Islet precursor cell (in vitro differentiated cells): ENCODE results near the gene IL17D.

Source experiments
- DNase-seq: peaks from one replicate; pipeline ENCODE4 v3.0.0-alpha.2; 2018

IL17D gene

DNA sequence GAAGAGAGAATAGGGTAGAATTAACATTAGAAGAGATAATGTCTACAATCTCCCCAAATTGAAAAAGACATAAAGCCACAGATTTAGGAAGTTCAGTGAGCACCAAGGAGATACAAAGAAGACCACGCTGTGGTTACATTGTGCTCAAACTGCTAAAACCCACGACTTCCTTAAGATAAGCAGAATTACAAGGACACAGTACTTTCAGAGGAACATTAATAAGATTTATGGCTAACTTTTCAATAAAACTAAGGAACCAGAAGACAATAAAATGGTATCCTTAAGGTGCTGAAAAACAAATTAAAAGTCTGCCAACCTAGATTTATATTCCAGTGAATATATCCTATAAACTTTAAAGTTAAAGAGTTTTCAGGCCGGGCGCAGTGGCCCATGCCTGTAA, 7.4 kb upstream of the IL17D start:
- peak; percentile 7 for DNase-seq

DNA sequence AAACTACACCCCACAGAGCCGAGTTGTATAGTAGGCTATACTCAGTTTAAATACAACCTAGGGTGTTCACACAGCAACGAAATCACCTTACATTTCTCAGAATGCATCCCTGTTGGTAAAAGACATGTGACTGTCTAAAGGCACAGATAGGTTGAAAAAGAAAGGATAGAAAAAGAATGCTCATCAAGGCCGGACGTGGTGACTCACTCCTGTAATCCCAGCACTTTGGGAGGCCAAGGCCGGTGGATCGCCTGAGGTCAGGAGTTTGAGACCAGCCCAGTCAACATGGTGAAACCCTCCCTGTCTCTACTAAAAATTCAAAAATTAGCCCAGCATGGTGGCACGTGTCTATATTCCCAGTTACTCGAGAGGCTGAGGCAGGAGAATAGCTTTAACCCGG, 3.8 kb upstream of the IL17D start:
- DNase-seq, result no peak

DNA sequence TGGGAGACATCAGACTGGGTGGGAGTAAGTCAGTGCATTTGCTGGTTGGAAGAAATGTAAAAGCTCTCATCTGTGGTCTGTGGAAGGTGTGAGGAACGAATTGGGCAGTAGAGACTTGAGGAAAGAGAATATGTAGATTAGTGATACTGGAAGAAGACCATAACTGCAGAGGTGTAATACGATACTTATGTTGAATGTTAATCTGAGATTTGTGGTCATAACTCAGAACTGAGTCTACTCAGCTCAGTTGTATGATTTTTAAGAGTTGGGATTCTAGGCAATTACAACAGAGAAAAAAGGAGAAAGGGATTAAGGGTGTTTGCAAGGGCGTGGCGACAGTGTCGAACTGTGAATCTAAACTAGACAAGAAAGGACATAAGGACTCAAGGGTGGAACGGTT, 3.2 kb upstream of the IL17D start:
- DNase-seq, result no peak

DNA sequence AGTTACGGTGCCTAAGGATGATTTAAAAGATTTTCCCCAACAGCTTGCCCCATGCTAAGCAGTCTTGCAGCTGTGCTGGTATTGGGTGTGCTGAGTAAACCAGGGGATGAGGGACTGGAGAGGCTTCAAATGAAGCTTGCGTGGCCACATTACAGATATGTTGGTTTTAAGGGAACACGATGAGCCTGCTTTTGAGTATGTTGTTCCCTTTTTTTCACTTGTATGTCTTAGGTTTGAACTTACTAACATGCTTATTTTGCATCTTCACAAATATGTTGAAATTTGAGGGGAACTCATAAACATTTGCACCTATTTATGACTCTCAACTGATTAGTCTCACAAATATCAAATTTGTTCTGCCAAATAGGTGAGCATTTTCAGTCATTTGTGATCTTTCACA, 2.0 kb upstream of the IL17D start:
- DNase-seq, result no peak

DNA sequence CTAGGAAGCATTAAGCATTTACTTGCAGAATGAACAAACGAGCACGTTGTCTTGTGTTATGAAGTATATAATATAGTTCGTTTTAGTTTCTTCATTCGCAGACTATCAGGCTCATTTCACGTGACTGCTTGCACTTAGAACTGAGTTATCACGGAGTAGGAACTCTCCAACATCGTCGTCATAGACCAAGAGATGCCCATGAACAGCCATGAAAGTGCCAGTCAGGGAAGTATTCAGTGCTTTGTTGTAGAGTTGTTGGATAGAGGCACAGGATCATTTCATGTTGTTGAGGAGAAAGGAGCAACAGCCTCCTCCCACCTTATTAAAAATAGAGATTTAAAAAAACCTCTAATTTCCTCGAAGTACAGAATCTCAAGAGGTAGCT, 977 bp upstream of the IL17D start:
- no peak for DNase-seq

DNA sequence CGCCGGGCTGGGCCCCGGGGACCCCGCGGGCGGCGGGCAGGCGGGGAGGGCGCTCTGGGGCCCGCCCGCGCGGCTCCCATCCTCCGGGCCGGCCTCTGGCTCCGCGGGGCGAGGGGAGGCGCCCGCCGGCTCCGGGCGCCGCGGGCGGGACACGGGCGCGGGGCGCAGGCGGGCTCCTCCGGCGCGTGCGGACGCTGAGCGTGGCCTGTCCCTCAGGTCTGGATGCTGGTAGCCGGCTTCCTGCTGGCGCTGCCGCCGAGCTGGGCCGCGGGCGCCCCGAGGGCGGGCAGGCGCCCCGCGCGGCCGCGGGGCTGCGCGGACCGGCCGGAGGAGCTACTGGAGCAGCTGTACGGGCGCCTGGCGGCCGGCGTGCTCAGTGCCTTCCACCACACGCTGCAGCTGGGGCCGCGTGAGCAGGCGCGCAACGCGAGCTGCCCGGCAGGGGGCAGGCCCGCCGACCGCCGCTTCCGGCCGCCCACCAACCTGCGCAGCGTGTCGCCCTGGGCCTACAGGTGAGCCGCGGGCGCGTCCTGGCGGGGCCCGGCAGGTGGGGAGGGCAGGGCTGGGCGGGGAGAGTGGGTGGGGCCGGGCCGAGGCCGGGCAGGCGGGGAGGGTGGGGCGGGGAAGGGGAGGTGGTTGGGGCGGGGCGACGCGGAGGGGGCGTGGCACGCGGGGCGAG, 420 bp downstream of the IL17D start:
- peak; percentile 94 for DNase-seq

DNA sequence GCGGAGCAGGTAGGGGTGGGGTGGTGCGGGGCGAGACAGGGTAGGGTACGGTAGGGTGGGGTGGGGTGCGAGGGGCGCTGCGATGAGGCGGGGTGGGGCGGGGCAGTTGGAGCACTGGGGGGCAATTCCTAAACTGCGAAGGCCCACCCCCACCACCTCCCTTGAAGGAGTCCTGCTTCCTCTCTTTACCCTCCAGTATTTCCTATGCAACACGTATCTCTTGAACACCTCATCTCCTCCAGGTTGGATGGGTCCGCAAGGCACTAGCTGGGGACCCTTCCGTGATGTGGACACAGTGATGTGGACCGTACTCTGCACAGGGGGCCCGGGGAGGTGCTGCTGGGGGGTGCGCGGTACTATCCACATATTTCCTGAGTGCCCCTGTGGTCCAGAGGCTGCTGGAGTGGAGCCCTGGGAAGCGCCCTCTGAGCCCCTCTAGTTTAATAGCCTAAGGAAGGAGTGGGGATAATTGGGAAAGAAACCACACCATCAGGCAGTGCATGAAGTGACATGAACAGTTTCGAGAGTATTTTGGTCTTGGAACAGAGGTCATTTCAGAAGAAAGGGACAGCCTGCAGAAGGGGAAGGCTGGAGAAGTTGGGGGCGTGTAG, 1.1 kb downstream of the IL17D start:
- DNase-seq, result no peak

DNA sequence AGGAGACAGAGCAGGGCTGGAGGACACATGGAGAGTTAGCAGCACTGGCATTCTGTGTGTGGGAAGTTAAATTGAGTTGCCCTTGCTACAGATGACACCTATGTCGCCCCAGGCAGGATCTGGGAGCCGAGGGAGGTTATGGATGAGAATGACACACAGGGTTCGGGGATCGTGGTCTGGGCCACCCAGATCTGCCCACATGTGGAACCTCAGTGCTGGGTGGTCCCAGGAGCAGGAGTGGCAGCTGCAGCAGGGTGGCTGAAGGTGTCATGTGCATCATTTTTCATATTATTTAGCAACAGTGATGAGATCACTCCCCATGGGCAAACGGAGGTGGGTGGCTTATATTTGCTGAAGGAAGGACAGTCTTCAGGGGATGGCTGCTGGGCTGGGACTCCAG, 3.2 kb downstream of the IL17D start:
- DNase-seq, result no peak

DNA sequence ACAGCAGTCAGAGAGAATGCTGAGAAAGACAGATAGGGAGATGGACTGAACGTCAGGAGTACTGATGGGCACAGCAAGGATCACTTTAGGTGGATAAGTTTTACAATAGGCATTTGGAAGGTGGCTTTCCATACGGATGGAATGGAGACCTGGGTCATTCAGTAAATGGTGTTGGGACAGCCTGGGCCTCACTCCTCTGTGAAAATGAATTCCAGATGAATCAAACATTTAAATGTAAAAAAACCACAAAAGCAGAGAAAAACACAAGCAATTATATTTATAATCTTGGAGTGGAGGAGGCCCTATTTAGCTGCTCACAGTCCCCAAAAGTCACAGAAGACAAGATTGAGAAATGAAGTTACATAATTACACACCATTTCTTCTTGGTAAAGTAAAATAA, 4.7 kb downstream of the IL17D start:
- DNase-seq, result no peak

DNA sequence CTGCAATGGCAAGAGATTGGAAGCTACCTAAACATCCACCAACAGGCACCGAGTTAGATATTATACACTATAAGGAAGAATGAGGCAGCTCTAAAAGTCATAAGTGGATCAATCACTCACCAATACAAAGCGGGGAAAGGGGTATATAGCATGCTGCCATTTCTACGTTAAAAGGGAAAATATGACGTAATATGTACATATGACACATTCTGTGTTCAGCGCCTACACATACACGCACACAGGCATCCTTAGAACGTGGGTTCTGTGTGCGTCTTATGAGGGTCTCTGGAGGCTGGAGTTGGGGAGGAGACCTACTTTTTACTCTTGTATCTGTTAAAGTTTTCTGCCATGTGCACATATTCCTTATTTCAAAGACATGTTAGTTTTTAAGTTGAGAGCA, 5.9 kb downstream of the IL17D start:
- no peak for DNase-seq

DNA sequence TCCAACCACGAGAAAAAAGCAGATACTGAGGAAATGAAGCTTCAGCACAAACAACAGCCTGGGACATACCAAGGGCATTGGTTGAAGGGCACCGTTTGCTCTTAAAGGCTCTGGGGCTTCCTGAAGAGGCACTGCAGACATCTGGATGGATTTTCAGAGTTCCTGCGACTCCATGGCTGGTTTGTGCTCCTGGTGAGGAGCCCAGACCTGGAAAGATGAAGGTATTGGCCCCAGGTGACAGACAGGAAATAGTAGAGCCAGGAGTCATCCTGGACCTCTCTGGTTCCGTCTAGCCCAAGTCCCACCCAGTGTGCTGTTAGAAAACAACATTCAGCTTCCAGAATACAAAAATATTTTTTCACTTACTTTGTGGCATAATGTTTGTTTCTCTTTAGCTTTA, 6.3 kb downstream of the IL17D start:
- DNase-seq, result no peak

DNA sequence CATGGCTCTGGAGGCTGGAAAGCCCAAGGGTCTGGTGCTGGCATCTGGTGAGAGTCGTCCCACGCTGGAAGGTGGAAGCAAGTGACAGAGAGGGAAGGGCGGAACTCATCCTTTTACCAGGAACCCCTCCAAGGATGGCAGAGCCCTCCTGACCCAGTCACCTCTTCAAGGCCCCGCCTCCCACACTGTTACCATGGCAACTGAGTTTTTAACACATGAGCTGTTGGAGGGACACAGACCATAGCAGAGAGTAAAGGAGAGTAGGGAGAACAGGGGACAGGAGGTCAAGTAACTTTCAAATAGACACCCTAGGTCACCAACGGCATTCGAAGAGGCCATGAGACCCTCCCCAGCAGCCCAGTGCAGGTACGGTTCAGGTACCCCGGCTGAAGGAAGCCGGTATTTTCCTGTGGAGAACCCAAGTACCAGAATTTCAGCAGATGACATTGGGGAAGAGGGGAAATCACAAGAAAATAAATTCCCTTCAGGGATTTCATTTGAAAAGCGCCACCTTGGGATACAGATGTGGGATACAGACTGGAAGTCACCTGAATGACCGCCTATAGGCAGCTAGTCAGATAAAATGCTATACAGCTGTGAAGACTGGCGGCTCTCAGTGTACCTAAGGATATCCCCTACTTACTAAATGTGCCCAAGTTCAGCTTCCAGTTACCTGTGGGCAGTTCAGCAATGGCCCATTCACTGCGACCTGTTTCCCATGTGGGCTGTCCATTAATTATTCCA, 8.0 kb downstream of the IL17D start:
- DNase-seq, result peak; percentile 66

DNA sequence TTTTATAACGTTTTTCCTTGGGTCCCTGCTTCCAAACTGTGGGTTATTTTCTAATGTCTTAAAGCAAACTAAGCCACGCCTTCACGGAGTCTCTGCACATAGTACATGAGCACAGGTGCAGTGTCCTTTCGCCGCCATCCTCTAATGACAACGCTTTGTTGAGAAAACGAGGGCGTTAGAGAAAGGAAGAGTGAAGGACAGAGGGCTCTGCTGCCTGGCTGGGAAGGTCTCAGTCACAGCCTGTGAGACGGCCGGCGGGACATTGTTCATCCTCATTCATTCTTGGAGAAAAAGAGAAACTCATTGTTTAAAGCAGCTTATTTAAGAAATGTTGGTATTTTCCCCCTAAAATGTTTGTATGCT, 9.5 kb downstream of the IL17D start:
- no peak for DNase-seq

DNA sequence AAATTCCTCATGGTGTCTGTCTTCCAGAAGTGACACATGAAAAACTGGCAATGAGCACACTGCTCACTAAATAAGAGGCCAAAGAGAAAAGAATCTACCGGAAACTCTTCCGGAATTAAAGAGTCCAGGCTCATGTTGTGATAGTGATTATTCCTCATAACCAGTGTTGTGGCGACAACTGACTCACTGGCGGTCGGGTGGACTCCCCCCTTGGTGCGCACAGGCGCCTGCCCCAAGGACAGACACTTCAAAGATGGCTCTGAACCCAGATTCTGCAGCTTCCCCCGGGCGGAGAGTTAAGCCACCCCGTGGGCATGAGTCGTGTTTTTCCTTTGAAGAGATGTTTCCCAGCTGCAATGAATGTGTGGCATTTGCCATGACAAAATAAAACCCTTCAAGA, 10.3 kb downstream of the IL17D start:
- DNase-seq, result no peak

DNA sequence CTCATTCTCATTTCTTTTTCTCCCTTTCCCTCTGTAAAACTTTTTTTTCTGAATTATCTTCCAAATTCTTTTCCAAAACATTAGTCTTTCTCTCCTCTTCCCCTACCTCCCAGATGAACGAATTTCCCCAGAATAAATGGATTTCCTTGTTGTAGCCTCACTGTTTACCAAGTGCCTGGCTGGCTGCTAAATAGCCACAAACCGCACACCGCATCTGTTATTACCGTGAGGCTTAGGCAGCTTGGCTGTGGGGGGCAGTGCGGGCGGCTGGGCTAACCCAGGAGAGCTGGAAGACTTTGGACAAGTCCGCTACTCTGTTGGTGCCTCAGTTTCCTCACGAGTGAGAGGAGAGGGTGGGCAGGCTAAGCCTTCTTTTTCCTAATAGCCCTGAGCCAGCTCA, 10.7 kb downstream of the IL17D start:
- DNase-seq, result no peak

DNA sequence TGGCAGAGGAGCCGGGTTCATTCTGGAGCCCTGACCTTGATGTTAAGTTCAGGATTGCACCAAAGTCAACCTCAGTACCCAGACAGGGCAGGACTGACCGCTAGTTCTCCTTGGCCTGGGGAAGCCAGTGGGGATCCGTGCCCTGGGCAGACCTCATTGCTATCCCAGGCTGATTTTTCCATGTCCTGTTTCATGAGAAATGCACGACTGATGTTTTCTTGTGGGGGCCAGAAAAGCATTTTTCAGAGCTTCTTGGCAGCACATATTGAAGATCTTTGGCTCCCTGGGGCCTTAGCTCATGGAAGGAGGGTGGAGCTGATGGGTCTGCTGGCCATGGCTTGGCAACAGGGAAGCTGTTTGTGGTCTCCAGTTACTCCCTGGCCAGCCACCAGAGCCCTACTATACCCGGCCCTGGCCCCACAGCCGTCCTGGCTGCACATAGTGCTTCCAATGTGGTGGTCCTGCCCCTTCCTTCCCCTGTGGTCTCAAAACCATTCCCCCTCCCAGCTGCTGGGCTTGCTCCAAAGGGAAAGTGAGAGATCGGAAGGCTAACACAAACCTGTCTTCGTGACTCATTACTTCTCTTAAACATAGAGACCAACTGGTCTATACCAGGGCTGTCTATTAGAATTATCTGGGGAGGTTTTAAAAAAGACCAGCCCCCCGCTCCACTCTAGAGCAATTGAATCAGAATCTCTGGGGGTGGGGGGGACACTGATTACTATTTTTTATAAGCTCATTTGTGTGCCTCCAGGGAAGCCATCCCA, 11.2 kb downstream of the IL17D start:
- no peak for DNase-seq

DNA sequence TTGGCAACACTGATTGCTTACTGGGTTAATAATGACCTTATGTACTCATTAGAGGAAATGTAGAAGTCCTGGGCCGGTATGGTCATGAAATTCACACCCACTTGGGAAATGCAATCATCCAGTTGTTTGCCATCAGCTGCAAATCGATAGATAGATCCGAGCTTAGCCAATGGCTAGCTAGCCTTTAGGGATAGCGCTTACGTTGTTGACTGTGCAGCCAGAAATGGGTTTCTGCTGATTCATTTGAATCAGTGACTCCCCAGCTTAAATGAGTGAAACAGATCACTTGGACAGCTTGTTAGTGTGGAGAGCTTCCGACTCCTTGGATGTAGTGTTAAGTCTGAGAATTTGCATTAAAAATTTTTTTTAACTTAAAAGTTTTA, 11.8 kb downstream of the IL17D start:
- DNase-seq, result no peak

DNA sequence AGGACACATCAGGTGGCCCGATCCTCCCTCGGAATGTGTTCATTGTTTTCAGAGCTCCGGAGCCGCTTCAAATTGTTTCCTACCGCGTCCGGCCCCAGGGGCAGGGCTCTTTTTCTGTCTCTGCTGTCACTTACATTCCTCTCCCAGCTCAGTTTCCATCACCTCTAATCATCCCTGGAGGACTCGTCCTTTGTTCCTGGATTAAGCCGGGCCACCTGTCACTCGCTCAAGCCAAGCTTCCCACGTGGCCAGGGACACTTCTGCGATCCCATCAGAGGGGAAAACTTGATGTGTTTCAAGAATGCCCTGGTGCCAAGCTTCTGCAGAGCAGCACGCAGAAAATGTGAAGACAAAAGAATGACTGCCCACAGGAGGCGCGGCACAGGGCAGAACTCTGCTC, 13.5 kb downstream of the IL17D start:
- peak; percentile 60 for DNase-seq

DNA sequence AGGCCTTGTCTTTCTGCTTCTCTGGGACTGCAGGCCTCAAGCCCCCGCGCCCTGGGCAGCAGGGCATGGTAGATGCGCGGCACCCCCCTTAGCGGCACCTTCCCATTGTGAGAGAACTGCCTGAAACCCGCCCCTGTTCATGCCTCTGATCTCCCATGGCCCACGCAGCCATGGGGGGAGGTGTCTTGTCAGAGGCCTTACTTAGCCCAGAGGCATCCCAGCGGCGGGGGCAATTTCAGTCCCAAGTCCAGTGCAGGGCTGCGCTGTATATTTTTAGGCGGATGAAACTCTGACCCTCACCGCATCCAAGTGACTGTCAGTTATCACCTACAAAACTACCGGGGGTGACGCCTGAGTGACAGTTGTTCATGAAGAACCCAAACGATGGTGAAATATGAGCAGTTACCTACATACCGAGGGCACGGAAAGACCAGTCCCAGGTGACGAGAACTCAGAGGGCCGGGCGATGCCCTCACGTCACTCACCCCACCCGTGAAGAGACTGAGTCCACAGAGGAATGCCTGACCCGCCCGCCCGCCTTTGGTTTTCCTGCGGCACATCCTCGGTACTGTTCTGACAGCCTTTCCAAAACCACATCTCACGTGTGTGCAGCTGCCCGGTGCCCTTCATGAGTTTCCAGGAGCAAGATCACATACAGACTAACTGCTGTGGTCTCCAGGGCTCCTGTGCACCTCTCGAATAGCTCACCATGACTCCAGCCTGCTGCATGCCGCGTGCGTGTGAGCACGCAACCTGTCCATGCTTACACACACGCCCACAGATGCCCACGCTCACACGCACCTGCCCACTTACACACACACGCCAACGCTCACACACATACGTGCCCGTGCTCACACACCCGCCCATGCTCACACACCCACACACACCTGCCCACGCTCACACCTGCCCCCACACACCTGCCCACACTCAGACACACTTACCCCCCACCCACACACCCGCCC, 14.4 kb downstream of the IL17D start:
- no peak for DNase-seq

DNA sequence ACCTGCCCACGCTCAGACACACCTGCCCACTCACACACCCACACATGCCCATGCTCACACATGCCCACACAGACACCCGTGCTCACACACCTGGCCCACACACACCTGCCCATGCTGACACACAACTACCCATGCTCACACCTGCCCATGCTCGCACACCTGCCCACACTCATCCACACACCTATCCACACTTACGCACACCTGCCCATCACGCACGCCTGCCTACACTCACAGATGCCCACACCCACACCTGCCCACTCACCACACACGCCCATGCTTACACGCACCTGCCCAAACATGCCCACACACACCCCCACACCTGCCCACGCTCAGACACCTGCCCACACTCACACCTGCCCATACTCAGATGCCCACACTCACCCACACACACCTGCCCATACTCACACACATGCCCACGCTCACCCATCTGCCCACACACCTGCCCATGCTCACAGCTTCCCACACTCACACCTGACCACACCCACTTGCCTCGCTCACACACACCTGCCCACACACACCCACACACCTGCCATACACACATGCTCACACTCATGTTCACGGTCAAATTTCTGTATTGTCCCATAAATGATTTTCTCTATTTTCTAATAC, 15.6 kb downstream of the IL17D start:
- no peak for DNase-seq

DNA sequence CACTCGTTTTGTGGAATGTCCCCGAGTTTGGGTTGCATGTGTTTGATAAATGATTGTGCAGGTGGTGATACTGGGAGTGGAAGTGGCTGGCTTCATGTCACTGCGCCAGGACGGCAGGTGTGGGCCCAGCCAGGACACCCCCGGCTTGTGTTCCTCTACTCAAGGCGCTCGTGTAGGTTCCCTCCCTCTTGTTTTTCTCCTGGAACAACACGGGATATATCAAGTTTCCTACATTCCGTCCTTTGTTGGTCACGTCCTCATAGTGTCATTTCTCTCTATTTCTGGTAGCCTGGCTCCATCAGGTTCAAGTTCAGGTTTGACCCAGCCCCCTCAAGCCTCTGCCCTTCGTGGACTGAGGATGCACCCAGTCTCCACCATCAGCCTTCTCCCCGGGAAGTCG, 16.3 kb downstream of the IL17D start:
- no peak for DNase-seq

DNA sequence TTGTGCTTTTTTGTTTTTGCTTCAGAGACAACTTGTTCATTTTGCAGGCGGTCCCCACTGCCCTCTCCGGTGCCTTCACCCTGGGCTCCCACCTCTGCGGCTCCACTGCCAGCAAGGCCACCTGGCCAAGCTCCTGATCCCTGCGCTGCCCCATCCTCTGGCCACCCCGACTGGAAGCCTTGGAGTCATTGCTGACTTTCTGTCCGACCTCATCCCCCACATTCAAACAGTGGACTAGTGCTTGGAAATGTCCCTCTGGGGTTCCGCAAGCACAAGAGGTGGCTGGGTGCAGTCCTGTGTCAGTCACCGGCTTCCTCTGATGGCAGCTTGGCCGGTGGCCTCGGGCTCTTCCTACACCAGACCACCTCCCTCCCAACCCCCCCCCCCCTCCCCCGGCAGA, 17.0 kb downstream of the IL17D start:
- DNase-seq, result no peak
